ENCODE data around the gene BTNL8.

The BTNL8 gene

DNA sequence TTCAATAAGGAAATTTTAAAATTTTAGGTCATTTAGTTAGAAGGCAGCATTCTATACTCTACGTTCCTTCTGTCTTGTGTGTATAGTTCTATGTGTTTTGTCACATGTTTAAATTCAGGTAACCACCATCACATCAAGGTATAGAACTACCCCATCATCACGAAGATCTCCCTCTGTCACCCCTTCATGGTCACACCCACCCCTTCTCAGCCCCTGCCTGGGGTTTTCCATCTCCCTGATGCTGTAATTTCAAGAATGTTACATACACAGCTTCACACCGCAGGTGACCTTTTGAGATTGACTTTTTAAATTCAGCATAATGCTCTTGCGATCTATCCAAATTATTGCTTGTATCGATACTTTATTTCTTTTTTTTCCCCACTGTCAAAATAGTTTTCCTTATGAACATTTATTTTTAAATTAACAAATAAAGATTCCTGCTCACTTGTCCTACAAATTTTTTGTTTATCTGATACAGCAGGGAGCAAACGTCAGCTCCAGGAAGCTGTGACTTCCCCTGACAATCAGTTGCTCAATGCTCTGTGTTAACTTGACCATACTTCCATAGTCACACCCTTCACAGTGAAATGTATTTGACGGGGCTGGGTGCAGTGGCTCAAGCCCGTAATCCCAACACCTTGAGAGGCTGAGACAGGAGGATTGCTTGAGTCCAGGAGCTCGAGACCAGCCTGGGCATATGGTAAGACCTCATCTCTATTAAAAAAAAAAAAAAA lies 10.2 kb downstream of the BTNL8 start:
- H3K4me3 ChIP-seq (ENCODE audit: low read length): no peak overlapping the region
- TF ChIP-seq, protein P1, sequence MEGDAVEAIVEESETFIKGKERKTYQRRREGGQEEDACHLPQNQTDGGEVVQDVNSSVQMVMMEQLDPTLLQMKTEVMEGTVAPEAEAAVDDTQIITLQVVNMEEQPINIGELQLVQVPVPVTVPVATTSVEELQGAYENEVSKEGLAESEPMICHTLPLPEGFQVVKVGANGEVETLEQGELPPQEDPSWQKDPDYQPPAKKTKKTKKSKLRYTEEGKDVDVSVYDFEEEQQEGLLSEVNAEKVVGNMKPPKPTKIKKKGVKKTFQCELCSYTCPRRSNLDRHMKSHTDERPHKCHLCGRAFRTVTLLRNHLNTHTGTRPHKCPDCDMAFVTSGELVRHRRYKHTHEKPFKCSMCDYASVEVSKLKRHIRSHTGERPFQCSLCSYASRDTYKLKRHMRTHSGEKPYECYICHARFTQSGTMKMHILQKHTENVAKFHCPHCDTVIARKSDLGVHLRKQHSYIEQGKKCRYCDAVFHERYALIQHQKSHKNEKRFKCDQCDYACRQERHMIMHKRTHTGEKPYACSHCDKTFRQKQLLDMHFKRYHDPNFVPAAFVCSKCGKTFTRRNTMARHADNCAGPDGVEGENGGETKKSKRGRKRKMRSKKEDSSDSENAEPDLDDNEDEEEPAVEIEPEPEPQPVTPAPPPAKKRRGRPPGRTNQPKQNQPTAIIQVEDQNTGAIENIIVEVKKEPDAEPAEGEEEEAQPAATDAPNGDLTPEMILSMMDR (conservative IDR thresholded peaks at IDR 0.05; ENCODE audit: low read depth, low read length): no peak
- no peak for DNase-seq (ENCODE audit: low read depth)

DNA sequence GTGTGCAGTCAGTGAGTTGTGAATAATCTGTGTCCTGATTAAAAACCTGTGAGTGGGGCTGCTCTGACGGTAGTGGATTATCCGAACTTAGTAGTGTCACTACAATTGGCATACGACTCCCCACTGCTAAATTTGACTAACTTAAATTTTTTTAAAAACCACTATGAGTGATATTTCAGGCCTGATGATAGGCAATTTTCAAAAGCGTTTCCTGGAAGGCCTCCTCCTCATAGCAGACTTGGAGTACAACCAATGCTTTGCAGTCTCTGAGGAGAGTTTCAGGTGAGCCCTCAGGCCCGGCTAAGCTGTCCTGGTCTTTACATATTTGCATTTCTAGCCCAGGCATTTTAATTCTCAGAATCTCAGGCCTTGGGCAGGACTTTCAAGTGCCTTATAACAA lies 10.8 kb downstream of the BTNL8 start:
- TF ChIP-seq, protein P1 (conservative IDR thresholded peaks at IDR 0.05; ENCODE audit: low read depth, low read length): no peak
- no peak for DNase-seq (ENCODE audit: low read depth)
- H3K4me3 ChIP-seq (ENCODE audit: low read length): no peak overlapping the region

DNA sequence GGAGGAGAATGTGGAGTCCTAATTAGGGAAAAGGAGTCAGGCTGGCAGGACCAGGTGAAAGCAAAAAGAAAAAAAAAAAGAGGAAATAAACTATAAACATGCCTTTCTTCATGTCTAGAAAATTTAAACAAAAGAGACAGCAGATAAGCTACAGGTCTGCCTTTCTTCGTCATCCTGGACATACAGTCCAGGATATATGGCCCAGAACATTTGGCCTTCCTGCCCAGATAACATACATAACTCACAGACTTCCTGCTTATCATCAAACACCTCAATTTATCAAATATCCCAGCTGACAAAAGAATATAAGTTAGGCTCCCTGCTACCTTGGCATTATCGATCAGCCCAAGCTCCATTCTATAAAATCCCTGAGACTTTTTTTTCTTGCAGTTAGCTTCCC lies 11.2 kb downstream of the BTNL8 start:
- no peak for DNase-seq (ENCODE audit: low read depth)
- H3K4me3 ChIP-seq (ENCODE audit: low read length): no peak overlapping the region
- TF ChIP-seq, protein P1 (conservative IDR thresholded peaks at IDR 0.05; ENCODE audit: low read depth, low read length): no peak

- DNase-seq (ENCODE audit: low read depth): no peak
These were observed 11.8 kb downstream of the BTNL8 start for GRCh38 chr5:180910735-180911134.

GRCh38 chr5:180914646-180915045 lies 15.7 kb downstream of the BTNL8 start:
- H3K4me3 ChIP-seq (ENCODE audit: low read length): no peak overlapping the region
- TF ChIP-seq, protein P1 (conservative IDR thresholded peaks at IDR 0.05; ENCODE audit: low read depth, low read length): no peak
- DNase-seq (ENCODE audit: low read depth): no peak

More at GRCh38 chr5:180910735-180911134, 11.8 kb downstream of the BTNL8 start:
- TF ChIP-seq, protein P1 (conservative IDR thresholded peaks at IDR 0.05; ENCODE audit: low read depth, low read length): no peak
- H3K4me3 ChIP-seq (ENCODE audit: low read length): no peak overlapping the region

- no peak for DNase-seq (ENCODE audit: low read depth)
- H3K4me3 ChIP-seq (ENCODE audit: low read length): no peak overlapping the region
- TF ChIP-seq, protein P1 (conservative IDR thresholded peaks at IDR 0.05; ENCODE audit: low read depth, low read length): no peak
These were observed 17.0 kb downstream of the BTNL8 start for GRCh38 chr5:180915924-180916323.

DNA sequence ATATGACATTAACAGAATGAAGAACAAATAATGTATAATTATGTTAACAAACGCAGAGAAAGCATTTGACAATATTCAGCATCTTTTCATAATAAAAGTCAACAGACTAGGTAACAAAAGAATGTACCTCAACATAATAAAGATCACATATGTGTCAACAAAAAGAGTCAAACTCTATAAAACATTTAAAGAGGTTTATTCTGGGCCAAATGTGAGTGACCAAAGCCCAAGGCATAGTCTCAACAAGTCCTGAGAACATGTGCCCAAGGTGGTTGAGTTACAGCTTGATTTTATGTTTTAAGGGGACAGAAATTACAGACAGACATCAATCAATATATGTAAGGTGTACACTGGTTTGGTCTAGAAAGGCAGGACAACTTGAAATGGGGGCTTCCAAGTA lies 19.4 kb downstream of the BTNL8 start:
- TF ChIP-seq, protein P1 (conservative IDR thresholded peaks at IDR 0.05; ENCODE audit: low read depth, low read length): no peak
- DNase-seq (ENCODE audit: low read depth): no peak
- H3K4me3 ChIP-seq (ENCODE audit: low read length): no peak overlapping the region

Data from retinal pigment epithelial cell (primary cell).